Panc1 (cell line): ENCODE results near the gene TTC9C. TPM values are rescaled to one million over a fixed set of nuclear protein-coding genes. Genes with fewer than 3 reads are reported as not detected.

Source experiments
- ATAC-seq: fragments of 200-7000 bp; cut with Tn5 transposase; 2 replicates; pipeline ENCODE4 v1.9.1; 2020; ENCODE audit warnings: mild to moderate bottlenecking, moderate library complexity
- BruUV-seq: library from RNA; stranded (reverse); fragments of 400-500 nt; replicated peaks from 2 replicates; lab custom pipeline; 2021; lab: Mats Ljungman, UMichigan
- CTCF ChIA-PET: fragments of 300-600 bp; sonication (Branson Sonifier 250); formaldehyde crosslinking; loops from one replicate; lab custom pipeline; 2022; ENCODE audit warnings: antibody characterized with exemption; lab: Charles Lee
- POLR2A ChIA-PET: fragments of 300-600 bp; sonication (Branson Sonifier 250); formaldehyde crosslinking; loops from one replicate; lab custom pipeline; 2022; ENCODE audit warnings: antibody characterized with exemption; lab: Charles Lee
- DNase-seq: peaks from one replicate; pipeline ENCODE4 v3.0.0-alpha.2; 2010; ENCODE audit warnings: low read depth, low spot score
- H3K27ac ChIP-seq: 2 replicates; pipeline ENCODE4 v1.5.1; 2011; ENCODE audit warnings: mild to moderate bottlenecking, low read length, inconsistent platforms
- H3K27me3 ChIP-seq: fragments of 200-500 bp; sonication (Bioruptor generic); 2 replicates; pipeline ENCODE4 v1.6.0; 2014; ENCODE audit warnings: low read length, inconsistent platforms; ENCODE audit not compliant: control insufficient read depth, insufficient read depth
- H3K36me3 ChIP-seq: fragments of 200-500 bp; sonication (Bioruptor generic); 2 replicates; pipeline ENCODE4 v1.5.1; 2014; ENCODE audit warnings: inconsistent platforms, mild to moderate bottlenecking, low read length, moderate library complexity; ENCODE audit not compliant: control insufficient read depth, insufficient read depth
- H3K4me1 ChIP-seq: 2 replicates; pipeline ENCODE4 v1.5.1; 2011; ENCODE audit warnings: inconsistent platforms, mild to moderate bottlenecking, low read length, moderate library complexity; ENCODE audit not compliant: control insufficient read depth, insufficient read depth
- H3K4me3 ChIP-seq, 2 experiments: 2 replicates each; pipeline ENCODE4 v1.5.1; 2011 to 2012; ENCODE audit warnings: low read depth in 2 of 2, low read length in 2 of 2, mild to moderate bottlenecking in 2 of 2, inconsistent platforms in 1 of 2, moderate library complexity in 1 of 2
- H3K9me3 ChIP-seq: fragments of 200-500 bp; sonication (Bioruptor generic); 2 replicates; pipeline ENCODE4 v1.5.1; 2014; ENCODE audit warnings: low read depth, mild to moderate bottlenecking, inconsistent platforms, low read length, moderate library complexity; ENCODE audit not compliant: control insufficient read depth, insufficient read depth
- CTCF ChIP-seq: fragments of 450-650 bp; IDR thresholded peaks from 2 replicates; pipeline ENCODE4 v1.5.1; 2017; ENCODE audit warnings: mild to moderate bottlenecking
- POLR2AphosphoS5 ChIP-seq: IDR thresholded peaks from 2 replicates; pipeline ENCODE4 v1.6.1; 2012; ENCODE audit warnings: mild to moderate bottlenecking, low read depth, low read length, moderate library complexity
- REST ChIP-seq, 2 experiments: IDR thresholded peaks; 2 replicates each; pipeline ENCODE4 v1.6.1; 2011 to 2012; ENCODE audit warnings: low read depth in 2 of 2, control low read depth in 1 of 2, low read length in 1 of 2, mild to moderate bottlenecking in 1 of 2, moderate library complexity in 1 of 2; ENCODE audit not compliant: insufficient read depth in 1 of 2
- SIN3A ChIP-seq: IDR thresholded peaks from 2 replicates; pipeline ENCODE4 v1.6.1; 2012; ENCODE audit warnings: low read depth, mild to moderate bottlenecking, low read length, moderate library complexity, borderline replicate concordance; ENCODE audit not compliant: insufficient read depth
- TCF7L2 ChIP-seq: IDR thresholded peaks from 2 replicates; pipeline ENCODE4 v1.6.1; 2011; ENCODE audit warnings: mild to moderate bottlenecking, low read depth, low read length, inconsistent platforms
- in situ Hi-C: cut with HindIII; loops from 2 replicates; pipeline ENCODE4 v1.10.0; 2016; ENCODE audit warnings: low sequenced_read_pairs, low pct_unique_long_range_greater_than_20kb
- intact Hi-C: fragments of 100-400 bp; cut with micrococcal nuclease; formaldehyde crosslinking; loops from one replicate; pipeline ENCODE4 v1.10.0; 2022; ENCODE audit not compliant: unreplicated experiment
- total RNA-seq: library from RNA; stranded (reverse); gene quantifications from one replicate; pipeline ENCODE4 v1.2.1, GENCODE V29; 2021; ENCODE audit not compliant: unreplicated experiment

Gene TTC9C
- total RNA-seq, 1 experiment from 2014 or later: 39.4 TPM

- in situ Hi-C loops: no loop called here
- Histone ChIP-seq H3K27me3 (no peaks in the 10 kb centered on the region), H3K4me3 (peak overlapping the region; percentile 77 to 89), H3K36me3 (no peaks in the 10 kb centered on the region; the same call in 1 of the 2 replicates), H3K27ac (peak overlapping the region; percentile 89), H3K9me3 (no peaks in the 10 kb centered on the region), H3K4me1 (peaks cover 23% of the 10 kb centered on the region)
- BruUV-seq: no TSS peak
- ChIA-PET POLR2A (interaction anchor here (0.5 to 0.6 kb wide), 2 partner anchors 67 to 95 kb away, joined by 3 to 8 read pairs; no protein-coding TSS in a partner anchor), CTCF (interaction anchor here (1.0 kb wide), 1 partner anchor 24 kb away, joined by 3 read pairs; no protein-coding TSS in a partner anchor)
- ATAC-seq (no peak), DNase-seq (no peak)
- intact Hi-C loops: no loop called here
- TF ChIP-seq TCF7L2 (no peak), POLR2AphosphoS5 (no peak), SIN3A (no peak), CTCF (no peak), REST (IDR thresholded peaks at IDR 0.05; ENCODE audit: insufficient read depth in 1 of 2, low read depth in 2 of 2, low read length in 1 of 2) (no peak)
Observed at GRCh38 chr11:62705413-62705812, 22.9 kb upstream of the TTC9C start.

GRCh38 chr11:62705880-62706849, 22.1 kb upstream of the TTC9C start:
- no peak for TF ChIP-seq CTCF
- TF ChIP-seq TCF7L2: no peak; the same call in 1 of the 2 replicates
- TF ChIP-seq SIN3A: peak; percentile 74; the same call in 1 of the 2 replicates
- peak; percentile 94 for TF ChIP-seq POLR2AphosphoS5
- no TSS peak for BruUV-seq
- H3K9me3 ChIP-seq: no peaks in the 10 kb centered on the region
- H3K27ac ChIP-seq: peak overlapping the region; percentile 89
- intact Hi-C loops (no loop called here), in situ Hi-C loops (no loop called here)
- POLR2A ChIA-PET: interaction anchor here (0.6 kb wide), 1 partner anchor 1450 kb away, joined by 3 read pairs; no protein-coding TSS in a partner anchor
- DNase-seq: no peak
- H3K4me3 ChIP-seq: peak overlapping the region; percentile 77 to 89
- peaks cover 23% of the 10 kb centered on the region for H3K4me1 ChIP-seq
- no peaks in the 10 kb centered on the region for H3K27me3 ChIP-seq
- CTCF ChIA-PET: interaction anchor here (1.0 kb wide), 1 partner anchor 25 kb away, joined by 3 read pairs; no protein-coding TSS in a partner anchor
- H3K36me3 ChIP-seq: no peaks in the 10 kb centered on the region; the same call in 1 of the 2 replicates
- ATAC-seq: peak; percentile 91
